Mesendoderm (in vitro differentiated cells): Measurements from ENCODE around the gene PITPNC1.
"Not testable (repeated sequence)": the region's sequence is repeated elsewhere in the genome, so short reads cannot be mapped to it uniquely, and the experiment has no call there.

Experiments
- DNase-seq: peaks from one replicate; pipeline ENCODE4 v3.0.0; 2013
- H2AK5ac ChIP-seq: 2 replicates; pipeline ENCODE4 v1.6.1; 2013; ENCODE audit warnings: low read length, inconsistent platforms
- H2BK120ac ChIP-seq: 2 replicates; pipeline ENCODE4 v1.6.1; 2013; ENCODE audit warnings: low read depth, mild to moderate bottlenecking, low read length, moderate library complexity, mixed read lengths
- H2BK15ac ChIP-seq: replicated peaks from 2 replicates; pipeline ENCODE4 v1.6.1; 2013; ENCODE audit warnings: low read depth, mild to moderate bottlenecking, moderate library complexity
- H2BK5ac ChIP-seq: 2 replicates; pipeline ENCODE4 v1.6.1; 2013; ENCODE audit warnings: low read length, inconsistent platforms
- H3K18ac ChIP-seq: 2 replicates; pipeline ENCODE4 v1.6.1; 2013; ENCODE audit warnings: mild to moderate bottlenecking, low read length, mixed read lengths
- H3K23ac ChIP-seq: one replicate; pipeline ENCODE4 v1.6.1; 2013; ENCODE audit warnings: low read length
- H3K27ac ChIP-seq: 2 replicates; pipeline ENCODE4 v1.5.1; 2013; ENCODE audit warnings: low read depth, mild to moderate bottlenecking, inconsistent platforms, low read length, moderate library complexity
- H3K27me3 ChIP-seq: 2 replicates; pipeline ENCODE4 v1.6.1; 2013; ENCODE audit warnings: low read length, control low read depth, mild to moderate bottlenecking, inconsistent platforms; ENCODE audit not compliant: insufficient read depth, poor library complexity
- H3K36me3 ChIP-seq: 2 replicates; pipeline ENCODE4 v1.6.1; 2013; ENCODE audit warnings: low read length, inconsistent platforms; ENCODE audit not compliant: control insufficient read depth, insufficient read depth
- H3K4ac ChIP-seq: one replicate; pipeline ENCODE4 v1.6.1; 2013; ENCODE audit warnings: low read depth, mild to moderate bottlenecking, low read length, moderate library complexity
- H3K4me1 ChIP-seq: 2 replicates; pipeline ENCODE4 v1.6.1; 2013; ENCODE audit warnings: low read depth, low read length, inconsistent platforms; ENCODE audit not compliant: control insufficient read depth
- H3K4me2 ChIP-seq: 2 replicates; pipeline ENCODE4 v1.6.1; 2013; ENCODE audit warnings: low read length
- H3K4me3 ChIP-seq: 2 replicates; pipeline ENCODE4 v1.5.1; 2013; ENCODE audit warnings: mild to moderate bottlenecking, low read length
- H3K56ac ChIP-seq: one replicate; pipeline ENCODE4 v1.6.1; 2013; ENCODE audit warnings: low read length
- H3K79me1 ChIP-seq: 2 replicates; pipeline ENCODE4 v1.6.1; 2013; ENCODE audit warnings: low read length, inconsistent platforms
- H3K79me2 ChIP-seq: 2 replicates; pipeline ENCODE4 v1.6.1; 2013; ENCODE audit warnings: mild to moderate bottlenecking, low read length; ENCODE audit not compliant: control insufficient read depth, insufficient read depth
- H3K9ac ChIP-seq: 2 replicates; pipeline ENCODE4 v1.6.1; 2013; ENCODE audit warnings: low read length, inconsistent platforms
- H4K5ac ChIP-seq: one replicate; pipeline ENCODE4 v1.6.1; 2013; ENCODE audit warnings: low read length
- H4K8ac ChIP-seq: one replicate; pipeline ENCODE4 v1.6.1; 2013; ENCODE audit warnings: low read depth, mild to moderate bottlenecking, control low read depth, low read length, moderate library complexity
- WGBS: extraction: QIAGEN DNeasy Blood & Tissue Kit; methylation state at CpG from one replicate; pipeline ENCODE4 v1.1.7; 2013; ENCODE audit warnings: low lambda C conversion rate, missing lambda C conversion rate; ENCODE audit not compliant: insufficient coverage; ENCODE audit errors: extremely low coverage; 5-methylcytosine and 5-hydroxymethylcytosine counted together

Gene PITPNC1

GRCh38 chr17:67651218-67651579 lies 274.1 kb downstream of the PITPNC1 start:
- H3K4me1 ChIP-seq, result peaks cover 10% of the 10 kb centered on the region
- H3K79me2 ChIP-seq, H2BK120ac ChIP-seq, H3K79me1 ChIP-seq, H3K27ac ChIP-seq, H3K4ac ChIP-seq, H3K9ac ChIP-seq, H2BK5ac ChIP-seq, DNase-seq, H4K8ac ChIP-seq, H4K5ac ChIP-seq, H3K23ac ChIP-seq, H3K4me3 ChIP-seq, H3K27me3 ChIP-seq, H2BK15ac ChIP-seq, H3K36me3 ChIP-seq, H3K4me2 ChIP-seq, H3K56ac ChIP-seq, H2AK5ac ChIP-seq, H3K18ac ChIP-seq: not testable (repeated sequence)
- no CpG with 5 or more reads among the region's 7 CpGs for WGBS

DNA sequence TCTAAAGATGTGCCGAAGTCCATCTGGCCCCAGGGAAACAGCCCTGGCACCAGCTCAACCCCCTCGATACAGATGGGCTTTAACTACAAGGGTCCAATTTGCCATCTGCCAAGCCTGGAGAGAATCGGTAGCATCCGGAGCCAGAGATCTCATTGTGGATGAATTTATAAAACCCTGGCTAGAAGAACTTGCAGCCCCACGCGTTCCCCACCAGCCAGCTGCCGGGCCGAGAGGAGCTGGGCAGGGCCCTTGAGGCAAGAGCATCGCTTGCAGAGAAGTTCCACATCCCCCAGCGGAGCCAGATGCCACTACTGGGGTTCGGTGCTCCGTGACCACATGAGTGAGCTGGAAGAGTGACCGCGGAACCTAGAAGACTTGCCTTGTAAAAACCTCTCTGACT lies 275.4 kb downstream of the PITPNC1 start:
- DNase-seq, result no peak
- no peaks in the 10 kb centered on the region for H3K27me3 ChIP-seq
- H3K18ac ChIP-seq, result no peak overlapping the region
- H2AK5ac ChIP-seq, result no peak overlapping the region
- no peak overlapping the region for H2BK15ac ChIP-seq
- H3K9ac ChIP-seq, result no peak overlapping the region
- H2BK5ac ChIP-seq, result no peak overlapping the region
- H3K4me2 ChIP-seq, result no peak overlapping the region
- no peaks in the 10 kb centered on the region for H3K36me3 ChIP-seq
- no peak overlapping the region for H3K4ac ChIP-seq
- no peak overlapping the region for H3K23ac ChIP-seq
- H3K56ac ChIP-seq, result no peak overlapping the region
- no peaks in the 10 kb centered on the region for H3K79me2 ChIP-seq
- H4K5ac ChIP-seq, result no peak overlapping the region
- WGBS, result no CpG with 5 or more reads among the region's 14 CpGs
- no peaks in the 10 kb centered on the region for H3K79me1 ChIP-seq
- peaks cover 10% of the 10 kb centered on the region for H3K4me1 ChIP-seq
- no peak overlapping the region for H2BK120ac ChIP-seq
- H3K27ac ChIP-seq, result no peak overlapping the region
- no peak overlapping the region for H4K8ac ChIP-seq
- no peak overlapping the region for H3K4me3 ChIP-seq

- no peaks in the 10 kb centered on the region for H3K79me1 ChIP-seq
- H3K4me2 ChIP-seq, result no peak overlapping the region
- H3K23ac ChIP-seq, result no peak overlapping the region
- no peak overlapping the region for H2AK5ac ChIP-seq
- WGBS, result no CpG with 5 or more reads among the region's 7 CpGs
- H3K9ac ChIP-seq, result no peak overlapping the region
- H2BK5ac ChIP-seq, result no peak overlapping the region
- no peak overlapping the region for H3K4ac ChIP-seq
- no peak overlapping the region for H2BK15ac ChIP-seq
- H3K36me3 ChIP-seq, result no peaks in the 10 kb centered on the region
- H3K79me2 ChIP-seq, result no peaks in the 10 kb centered on the region
- H4K5ac ChIP-seq, result no peak overlapping the region
- no peaks in the 10 kb centered on the region for H3K27me3 ChIP-seq
- no peak overlapping the region for H3K4me3 ChIP-seq
- DNase-seq, result no peak
- H3K18ac ChIP-seq, result no peak overlapping the region
- H3K4me1 ChIP-seq, result no peaks in the 10 kb centered on the region
- H3K27ac ChIP-seq, result no peak overlapping the region
- no peak overlapping the region for H2BK120ac ChIP-seq
- H4K8ac ChIP-seq, result no peak overlapping the region
- no peak overlapping the region for H3K56ac ChIP-seq
Measured at GRCh38 chr17:67655478-67656148, 278.5 kb downstream of the PITPNC1 start.

DNA sequence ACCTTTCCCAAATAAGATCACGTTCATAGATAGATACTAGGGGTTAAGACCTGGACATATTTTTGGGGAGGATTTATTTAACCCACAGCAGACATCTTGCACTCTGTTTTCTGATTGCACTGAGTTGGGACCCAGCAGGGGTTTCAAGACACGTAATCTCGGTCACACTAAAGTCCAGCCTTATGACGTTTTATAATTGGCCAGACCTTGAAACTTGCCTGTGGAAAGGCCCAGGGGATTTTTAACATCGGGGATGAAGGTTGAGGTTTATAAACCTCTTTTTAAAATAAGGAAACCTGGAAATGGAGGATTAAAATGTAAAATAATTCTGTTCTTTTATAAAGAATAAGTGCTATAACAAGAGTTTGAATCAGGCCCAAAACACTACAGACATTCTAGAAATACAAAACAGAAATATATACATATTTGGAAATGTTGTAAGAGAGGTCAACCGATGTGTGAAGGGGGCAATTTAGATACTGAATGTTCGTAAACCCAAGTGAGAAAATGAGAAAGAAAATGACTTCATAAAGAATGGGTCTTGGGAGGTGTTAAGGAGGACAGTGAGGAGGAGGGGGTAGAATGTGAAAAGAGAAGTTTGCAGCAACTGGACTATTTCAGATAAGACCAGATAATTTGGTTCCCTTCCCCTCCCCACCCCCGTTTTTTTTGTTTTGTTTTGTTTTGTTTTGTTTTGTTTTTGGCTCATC lies 279.6 kb downstream of the PITPNC1 start:
- Histone ChIP-seq H3K27me3 (no peaks in the 10 kb centered on the region), H3K4ac (no peak overlapping the region), H3K18ac (no peak overlapping the region), H4K5ac (no peak overlapping the region), H3K4me2 (no peak overlapping the region), H3K79me1 (no peaks in the 10 kb centered on the region), H2BK5ac (no peak overlapping the region), H3K36me3 (no peaks in the 10 kb centered on the region), H2BK120ac (no peak overlapping the region), H3K27ac (no peak overlapping the region), H4K8ac (no peak overlapping the region), H3K9ac (no peak overlapping the region), H2BK15ac (no peak overlapping the region), H3K4me3 (no peak overlapping the region), H3K23ac (no peak overlapping the region), H3K4me1 (no peaks in the 10 kb centered on the region), H3K56ac (no peak overlapping the region), H3K79me2 (no peaks in the 10 kb centered on the region), H2AK5ac (no peak overlapping the region)
- WGBS, result no CpG with 5 or more reads among the region's 8 CpGs
- DNase-seq, result no peak

- Histone ChIP-seq H3K4ac (no peak overlapping the region), H2BK15ac (no peak overlapping the region), H3K23ac (no peak overlapping the region), H4K8ac (no peak overlapping the region), H3K18ac (no peak overlapping the region), H2BK120ac (no peak overlapping the region), H3K79me2 (no peaks in the 10 kb centered on the region), H3K27me3 (no peaks in the 10 kb centered on the region), H3K4me1 (no peaks in the 10 kb centered on the region), H2AK5ac (no peak overlapping the region), H3K27ac (no peak overlapping the region), H3K4me2 (no peak overlapping the region), H3K9ac (no peak overlapping the region), H2BK5ac (no peak overlapping the region), H3K4me3 (no peak overlapping the region), H3K79me1 (no peaks in the 10 kb centered on the region), H4K5ac (no peak overlapping the region), H3K56ac (no peak overlapping the region), H3K36me3 (no peaks in the 10 kb centered on the region)
- DNase-seq, result no peak
- whole genome bisulfite sequencing, result 100% methylated on average over 2 of the region's 4 CpGs
Measured at GRCh38 chr17:67657596-67657995, 280.5 kb downstream of the PITPNC1 start.

- H3K4me2 ChIP-seq, result no peak overlapping the region
- no peak overlapping the region for H3K18ac ChIP-seq
- H2BK120ac ChIP-seq, result no peak overlapping the region
- no CpG with 5 or more reads among the region's 4 CpGs for WGBS
- no peak overlapping the region for H3K9ac ChIP-seq
- no peak overlapping the region for H2AK5ac ChIP-seq
- no peaks in the 10 kb centered on the region for H3K79me2 ChIP-seq
- H3K36me3 ChIP-seq, result no peaks in the 10 kb centered on the region
- no peak overlapping the region for H3K4me3 ChIP-seq
- no peaks in the 10 kb centered on the region for H3K27me3 ChIP-seq
- H3K23ac ChIP-seq, result no peak overlapping the region
- H3K4me1 ChIP-seq, result no peaks in the 10 kb centered on the region
- no peak overlapping the region for H2BK15ac ChIP-seq
- H2BK5ac ChIP-seq, result no peak overlapping the region
- no peak overlapping the region for H3K27ac ChIP-seq
- H3K79me1 ChIP-seq, result no peaks in the 10 kb centered on the region
- H3K56ac ChIP-seq, result no peak overlapping the region
- H4K5ac ChIP-seq, result no peak overlapping the region
- H4K8ac ChIP-seq, result no peak overlapping the region
- no peak overlapping the region for H3K4ac ChIP-seq
- DNase-seq, result no peak
Measured at GRCh38 chr17:67658265-67658664, 281.2 kb downstream of the PITPNC1 start.
